ENCODE data around the gene H2BW1. TPM values are rescaled to one million over a fixed set of nuclear protein-coding genes. Genes with fewer than 3 reads are reported as not detected.

The H2BW1 gene
- total RNA-seq, 3 donors from 2014 or later: not detected

Other genes starting within 250 kb of the H2BW1 start
- not detected for gene PLP1, start 236.9 kb downstream of the H2BW1 start, total RNA-seq
- under 1 TPM; 0.24 to 0.30 (median 0.28) TPM for gene RAB9B, start 181.5 kb downstream of the H2BW1 start, total RNA-seq
- gene TMSB15B, start 51.1 kb downstream of the H2BW1 start, total RNA-seq: 1 to 10 TPM; 4.4 to 6.4 (median 5.2) TPM
- gene H2BW2, start 26.2 kb upstream of the H2BW1 start, total RNA-seq: not detected
- gene TMSB15C, start 62.5 kb upstream of the H2BW1 start, total RNA-seq: 1 to 10 TPM in 1 of 3 donors, under 1 TPM in 2; 0.74 to 1.5 (median 0.92) TPM
- gene ZCCHC18, start 98.8 kb upstream of the H2BW1 start, total RNA-seq: under 1 TPM; 0.49 to 0.86 (median 0.55) TPM
- gene SLC25A53, start 143.3 kb upstream of the H2BW1 start, total RNA-seq: 1 to 10 TPM; 3.2 to 4.4 (median 4.2) TPM
- 1 to 10 TPM; 8.0 to 8.2 (median 8.1) TPM for gene FAM199X, start 152.7 kb upstream of the H2BW1 start, total RNA-seq
- not detected for gene ESX1, start 241.2 kb upstream of the H2BW1 start, total RNA-seq